Fibroblast of lung (primary cell): ENCODE data around the gene KIF5A. TPM values are rescaled to one million over a fixed set of nuclear protein-coding genes. Genes with fewer than 3 reads are reported as not detected.

Experiments
- DNase-seq, 2 donors: peaks; one replicate each; pipeline versions ENCODE4 v3.0.0 to v3.0.0-alpha.2; 2010; ENCODE audit warnings: low read depth in 2 of 2
- H2AFZ ChIP-seq: 2 replicates; pipeline ENCODE4 v1.5.1; 2012; ENCODE audit warnings: low read length, control low read depth, inconsistent platforms
- H3K27ac ChIP-seq: 2 replicates; pipeline ENCODE4 v1.5.1; 2011; ENCODE audit warnings: low read length, control low read depth; ENCODE audit not compliant: insufficient read depth
- H3K27me3 ChIP-seq: 2 replicates; pipeline ENCODE4 v1.5.1; 2011; ENCODE audit warnings: mild to moderate bottlenecking, low read length; ENCODE audit not compliant: control insufficient read depth, insufficient read depth
- H3K36me3 ChIP-seq: 2 replicates; pipeline ENCODE4 v1.5.1; 2011; ENCODE audit warnings: low read length; ENCODE audit not compliant: control insufficient read depth, insufficient read depth
- H3K4me1 ChIP-seq: 2 replicates; pipeline ENCODE4 v1.5.1; 2011; ENCODE audit warnings: low read length; ENCODE audit not compliant: control insufficient read depth, insufficient read depth; ENCODE audit errors: extremely low read depth
- H3K4me2 ChIP-seq: 2 replicates; pipeline ENCODE4 v1.5.1; 2011; ENCODE audit warnings: low read length, control low read depth; ENCODE audit not compliant: insufficient read depth; ENCODE audit errors: extremely low read depth
- H3K4me3 ChIP-seq, 4 experiments: fragments of 200-600 bp in 1 of 4; sonication (generic) in 1 of 4; replicated peaks in 1 of 4; 2 replicates each; pipeline ENCODE4 v1.5.1; 2011 to 2016; ENCODE audit warnings: low read length in 4 of 4, low read depth in 3 of 4, mild to moderate bottlenecking in 3 of 4, control low read depth in 2 of 4, inconsistent platforms in 1 of 4, mixed read lengths in 1 of 4; ENCODE audit not compliant: insufficient read depth in 1 of 4; ENCODE audit errors: control extremely low read depth in 1 of 4
- H3K79me2 ChIP-seq: 2 replicates; pipeline ENCODE4 v1.5.1; 2012; ENCODE audit warnings: mild to moderate bottlenecking, low read length, inconsistent platforms; ENCODE audit not compliant: control insufficient read depth, insufficient read depth
- H3K9ac ChIP-seq: 2 replicates; pipeline ENCODE4 v1.5.1; 2011; ENCODE audit warnings: mild to moderate bottlenecking, low read length, control low read depth; ENCODE audit not compliant: insufficient read depth
- H3K9me3 ChIP-seq: 2 replicates; pipeline ENCODE4 v1.5.1; 2012; ENCODE audit warnings: low read depth, low read length; ENCODE audit not compliant: control insufficient read depth, insufficient read depth
- H4K20me1 ChIP-seq: 2 replicates; pipeline ENCODE4 v1.5.1; 2011; ENCODE audit warnings: low read length; ENCODE audit not compliant: control insufficient read depth, insufficient read depth; ENCODE audit errors: extremely low read depth
- CTCF ChIP-seq, 2 donors: IDR thresholded peaks in 1 of 2; conservative IDR thresholded peaks in 1 of 2; 1 replicate in 1 of 2; 2 replicates in 1 of 2; pipeline ENCODE4 v1.5.1; 2011 to 2012; ENCODE audit warnings: low read length in 2 of 2, control low read depth in 1 of 2, inconsistent platforms in 1 of 2, low read depth in 1 of 2, mild to moderate bottlenecking in 1 of 2
- EZH2 ChIP-seq: IDR thresholded peaks from 2 replicates; pipeline ENCODE4 v1.5.1; 2012; ENCODE audit warnings: low read length, control low read depth, mild to moderate bottlenecking; ENCODE audit errors: missing control alignments
- polyA plus RNA-seq, 2 donors: library from polyadenylated mRNA; depleted of rRNA in 1 of 2; stranded (reverse) in 1 of 2; unstranded in 1 of 2; fragments of >200 nt; gene quantifications; 2 replicates each; pipeline ENCODE4 v1.2.1, GENCODE V29; 2011 to 2012; ENCODE audit warnings: missing spikeins in 1 of 2
- total RNA-seq: library from RNA; depleted of rRNA; stranded (reverse); fragments of >200 nt; gene quantifications from 2 replicates; pipeline ENCODE4 v1.2.1, GENCODE V29; 2014

KIF5A gene
- total and polyA plus RNA-seq, 2 donors (not counting 1 experiment from before 2014, with no cell fraction given): 0.53 to 1.3 TPM

GRCh38 chr12:57625261-57626032, 75.6 kb downstream of the KIF5A start:
- TF ChIP-seq CTCF (conservative IDR thresholded peaks at IDR 0.05 in 1 of 2, IDR thresholded peaks at IDR 0.05 in 1 of 2; ENCODE audit: low read depth in 1 of 2, low read length in 2 of 2) (no peak), EZH2 (no peak)
- Histone ChIP-seq H3K9ac (no peak overlapping the region), H3K79me2 (no peaks in the 10 kb centered on the region), H3K27me3 (peaks cover 36% of the 10 kb centered on the region), H3K4me2 (no peak overlapping the region), H3K36me3 (no peaks in the 10 kb centered on the region), H4K20me1 (no peaks in the 10 kb centered on the region), H3K27ac (no peak overlapping the region), H2AFZ (no peak overlapping the region), H3K9me3 (no peaks in the 10 kb centered on the region), H3K4me3 (no peak overlapping the region), H3K4me1 (peaks cover 5% of the 10 kb centered on the region)
- no peak for DNase-seq

GRCh38 chr12:57626111-57626920, 76.5 kb downstream of the KIF5A start:
- TF ChIP-seq EZH2: no peak
- no peak for TF ChIP-seq CTCF (conservative IDR thresholded peaks at IDR 0.05 in 1 of 2, IDR thresholded peaks at IDR 0.05 in 1 of 2; ENCODE audit: low read depth in 1 of 2, low read length in 2 of 2)
- Histone ChIP-seq H3K9ac (no peak overlapping the region), H3K4me2 (no peak overlapping the region), H3K27ac (no peak overlapping the region), H4K20me1 (no peaks in the 10 kb centered on the region), H3K4me1 (peaks cover 4% of the 10 kb centered on the region), H3K4me3 (no peak overlapping the region), H3K9me3 (no peaks in the 10 kb centered on the region), H3K36me3 (no peaks in the 10 kb centered on the region), H3K79me2 (no peaks in the 10 kb centered on the region), H2AFZ (no peak overlapping the region), H3K27me3 (peaks cover 33% of the 10 kb centered on the region)
- no peak for DNase-seq

- Histone ChIP-seq H3K27me3 (peaks cover 31% of the 10 kb centered on the region), H3K36me3 (no peaks in the 10 kb centered on the region), H3K9me3 (no peaks in the 10 kb centered on the region), H3K9ac (no peak overlapping the region), H3K79me2 (no peaks in the 10 kb centered on the region), H2AFZ (no peak overlapping the region), H3K4me3 (no peak overlapping the region), H3K4me2 (no peak overlapping the region), H3K4me1 (no peaks in the 10 kb centered on the region), H3K27ac (no peak overlapping the region), H4K20me1 (no peaks in the 10 kb centered on the region)
- no peak for TF ChIP-seq CTCF (conservative IDR thresholded peaks at IDR 0.05 in 1 of 2, IDR thresholded peaks at IDR 0.05 in 1 of 2; ENCODE audit: low read depth in 1 of 2, low read length in 2 of 2)
- no peak for DNase-seq
Observed at GRCh38 chr12:57626921-57627445, 77.1 kb downstream of the KIF5A start.
